Cardiac muscle cell (in vitro differentiated cells and primary cell): ENCODE results near the gene OTOG. TPM values are rescaled to one million over a fixed set of nuclear protein-coding genes. Genes with fewer than 3 reads are reported as not detected.

Source experiments
- DNase-seq, 2 donors: peaks; one replicate each; pipeline versions ENCODE4 v3.0.0 to v3.0.0-alpha.2; 2010 to 2017; ENCODE audit warnings: low read depth in 1 of 2, low spot score in 1 of 2
- H3K27ac ChIP-seq: fragments of 200-600 bp; sonication (generic); 2 replicates; pipeline ENCODE4 v1.5.1; 2016
- H3K27me3 ChIP-seq: fragments of 200-600 bp; sonication (generic); 2 replicates; pipeline ENCODE4 v1.6.0; 2016; ENCODE audit warnings: control low read depth
- H3K36me3 ChIP-seq: fragments of 200-600 bp; sonication (generic); 2 replicates; pipeline ENCODE4 v1.5.1; 2016; ENCODE audit warnings: control low read depth
- H3K4me1 ChIP-seq: fragments of 200-600 bp; sonication (generic); 2 replicates; pipeline ENCODE4 v1.8.1; 2017; ENCODE audit warnings: low read depth, mild to moderate bottlenecking, mixed run types
- H3K4me3 ChIP-seq: fragments of 200-600 bp; sonication (generic); 2 replicates; pipeline ENCODE4 v1.5.1; 2016; ENCODE audit warnings: mild to moderate bottlenecking
- H3K9me3 ChIP-seq: fragments of 200-600 bp; sonication (generic); 2 replicates; pipeline ENCODE4 v1.5.1; 2017; ENCODE audit warnings: low read depth, mild to moderate bottlenecking, control low read depth
- CTCF ChIP-seq: IDR thresholded peaks from 2 replicates; pipeline ENCODE4 v1.5.1; 2012; ENCODE audit warnings: low read depth, mild to moderate bottlenecking, low read length
- polyA plus RNA-seq: library from polyadenylated mRNA; unstranded; fragments of >200 nt; fragmentation: Nextera tagmentation; extraction: Ambion mirVana; gene quantifications from 2 replicates; pipeline ENCODE4 v1.2.1, GENCODE V29; 2016
- total RNA-seq: library from RNA; depleted of rRNA; stranded (reverse); fragments of >200 nt; gene quantifications from 2 replicates; pipeline ENCODE4 v1.2.3, GENCODE V29; 2016

Gene OTOG
- total and polyA plus RNA-seq, 2 experiments from 2014 or later, result 0.15 TPM; not detected in 1

- no peaks in the 10 kb centered on the region for H3K4me1 ChIP-seq
- DNase-seq, result no peak
- no peak overlapping the region for H3K4me3 ChIP-seq
- H3K36me3 ChIP-seq, result no peaks in the 10 kb centered on the region
- H3K9me3 ChIP-seq, result no peaks in the 10 kb centered on the region
- no peak for TF ChIP-seq CTCF
- peaks cover 6% of the 10 kb centered on the region for H3K27me3 ChIP-seq
- H3K27ac ChIP-seq, result no peak overlapping the region
Measured at GRCh38 chr11:17631702-17632365, 84.8 kb downstream of the OTOG start.

- H3K4me1 ChIP-seq, result no peaks in the 10 kb centered on the region
Measured at GRCh38 chr11:17633279-17633986, 86.4 kb downstream of the OTOG start.

GRCh38 chr11:17633987-17634775, 87.1 kb downstream of the OTOG start:
- Histone ChIP-seq H3K27me3 (no peaks in the 10 kb centered on the region), H3K9me3 (no peaks in the 10 kb centered on the region), H3K4me3 (no peak overlapping the region), H3K27ac (no peak overlapping the region), H3K4me1 (no peaks in the 10 kb centered on the region), H3K36me3 (no peaks in the 10 kb centered on the region)
- no peak for DNase-seq
- no peak for TF ChIP-seq CTCF

More at GRCh38 chr11:17633279-17633986, 86.4 kb downstream of the OTOG start:
- Histone ChIP-seq H3K27ac (no peak overlapping the region), H3K27me3 (no peaks in the 10 kb centered on the region), H3K9me3 (no peaks in the 10 kb centered on the region), H3K36me3 (no peaks in the 10 kb centered on the region), H3K4me3 (no peak overlapping the region)
- no peak for TF ChIP-seq CTCF
- no peak for DNase-seq

- no peak for TF ChIP-seq CTCF
- no peak overlapping the region for H3K27ac ChIP-seq
- H3K36me3 ChIP-seq, result no peaks in the 10 kb centered on the region
- no peaks in the 10 kb centered on the region for H3K27me3 ChIP-seq
- no peak overlapping the region for H3K4me3 ChIP-seq
- no peaks in the 10 kb centered on the region for H3K9me3 ChIP-seq
- DNase-seq, result no peak
- H3K4me1 ChIP-seq, result no peaks in the 10 kb centered on the region
Measured at GRCh38 chr11:17634776-17635550, 87.9 kb downstream of the OTOG start.

GRCh38 chr11:17635551-17635938, 88.5 kb downstream of the OTOG start:
- Histone ChIP-seq H3K36me3 (no peaks in the 10 kb centered on the region), H3K27ac (no peak overlapping the region), H3K4me3 (no peak overlapping the region), H3K27me3 (no peaks in the 10 kb centered on the region), H3K4me1 (no peaks in the 10 kb centered on the region), H3K9me3 (no peaks in the 10 kb centered on the region)
- no peak for TF ChIP-seq CTCF
- no peak for DNase-seq
